Caco-2 (cell line): Measurements from ENCODE around the gene GCDH. TPM values are rescaled to one million over a fixed set of nuclear protein-coding genes. Genes with fewer than 3 reads are reported as not detected.

Experiments
- BruUV-seq: library from RNA; stranded (reverse); fragments of 400-500 nt; replicated peaks from 2 replicates; lab custom pipeline; 2021; lab: Mats Ljungman, UMichigan
- CTCF ChIA-PET: fragments of 300-600 bp; sonication (Branson Sonifier 250); formaldehyde crosslinking; loops from one replicate; lab custom pipeline; 2022; ENCODE audit warnings: antibody characterized with exemption; lab: Charles Lee
- POLR2A ChIA-PET: fragments of 300-600 bp; sonication (Branson Sonifier 250); formaldehyde crosslinking; loops from one replicate; lab custom pipeline; 2022; ENCODE audit warnings: antibody characterized with exemption; lab: Charles Lee
- DNase-seq, 2 experiments: peaks; one replicate each; pipeline versions ENCODE4 v3.0.0 to v3.0.0-alpha.2; 2020 to 2022
- H3K27me3 ChIP-seq: replicated peaks from 2 replicates; pipeline ENCODE4 v1.6.0; 2011; ENCODE audit warnings: low read length; ENCODE audit not compliant: control insufficient read depth, insufficient read depth
- H3K36me3 ChIP-seq: 2 replicates; pipeline ENCODE4 v1.5.1; 2011; ENCODE audit warnings: low read length; ENCODE audit not compliant: control insufficient read depth, insufficient read depth
- H3K4me1 ChIP-seq: fragments of 250-450 bp; sonication (Bioruptor Pico); 2 replicates; pipeline ENCODE4 v1.5.1; 2020; ENCODE audit warnings: mild to moderate bottlenecking
- H3K4me3 ChIP-seq: 2 replicates; pipeline ENCODE4 v1.5.1; 2011; ENCODE audit warnings: low read depth, mild to moderate bottlenecking, control low read depth, low read length
- H3K9me3 ChIP-seq: fragments of 250-450 bp; sonication (Bioruptor Pico); 2 replicates; pipeline ENCODE4 v1.5.1; 2020; ENCODE audit warnings: mild to moderate bottlenecking, moderate library complexity
- H3K27ac Mint-ChIP-seq: one replicate; pipeline ENCODE4 v1.8.0; 2022; ENCODE audit warnings: mixed read lengths; ENCODE audit not compliant: unreplicated experiment
- H3K27me3 Mint-ChIP-seq: one replicate; pipeline ENCODE4 v1.8.0; 2022; ENCODE audit warnings: mixed read lengths; ENCODE audit not compliant: insufficient read depth, unreplicated experiment
- H3K36me3 Mint-ChIP-seq: one replicate; pipeline ENCODE4 v1.8.0; 2022; ENCODE audit warnings: mild to moderate bottlenecking, mixed read lengths; ENCODE audit not compliant: insufficient read depth, unreplicated experiment
- H3K4me1 Mint-ChIP-seq: one replicate; pipeline ENCODE4 v1.8.0; 2022; ENCODE audit warnings: low read depth, mixed read lengths; ENCODE audit not compliant: unreplicated experiment
- H3K4me3 Mint-ChIP-seq: one replicate; pipeline ENCODE4 v1.8.0; 2022; ENCODE audit warnings: mild to moderate bottlenecking, moderate library complexity, mixed read lengths; ENCODE audit not compliant: unreplicated experiment
- H3K9me3 Mint-ChIP-seq: one replicate; pipeline ENCODE4 v1.8.0; 2022; ENCODE audit warnings: mixed read lengths; ENCODE audit not compliant: unreplicated experiment
- intact Hi-C: fragments of 100-400 bp; cut with micrococcal nuclease; formaldehyde crosslinking; loops from one replicate; pipeline ENCODE4 v1.10.0; 2022; ENCODE audit not compliant: unreplicated experiment
- total RNA-seq: library from RNA; stranded (reverse); gene quantifications from 2 replicates; pipeline ENCODE4 v1.2.3, GENCODE V29; 2022
- TF ChIP-seq, protein P1 (sequence below), 2 experiments: fragments of 200-600 bp in 1 of 2; IDR thresholded peaks; 1 replicate in 1 of 2; 2 replicates in 1 of 2; pipeline versions ENCODE4 v1.5.1 to v1.8.0; 2011 to 2022; ENCODE audit warnings: antibody characterized with exemption in 1 of 2, control low read depth in 1 of 2, inconsistent platforms in 1 of 2, low read depth in 1 of 2, low read length in 1 of 2, mild to moderate bottlenecking in 1 of 2, moderate library complexity in 1 of 2; ENCODE audit not compliant: insufficient read depth in 1 of 2, severe bottlenecking in 1 of 2, unreplicated experiment in 1 of 2

Gene GCDH
- total RNA-seq, 1 experiment from 2014 or later, result 31.4 TPM

DNA sequence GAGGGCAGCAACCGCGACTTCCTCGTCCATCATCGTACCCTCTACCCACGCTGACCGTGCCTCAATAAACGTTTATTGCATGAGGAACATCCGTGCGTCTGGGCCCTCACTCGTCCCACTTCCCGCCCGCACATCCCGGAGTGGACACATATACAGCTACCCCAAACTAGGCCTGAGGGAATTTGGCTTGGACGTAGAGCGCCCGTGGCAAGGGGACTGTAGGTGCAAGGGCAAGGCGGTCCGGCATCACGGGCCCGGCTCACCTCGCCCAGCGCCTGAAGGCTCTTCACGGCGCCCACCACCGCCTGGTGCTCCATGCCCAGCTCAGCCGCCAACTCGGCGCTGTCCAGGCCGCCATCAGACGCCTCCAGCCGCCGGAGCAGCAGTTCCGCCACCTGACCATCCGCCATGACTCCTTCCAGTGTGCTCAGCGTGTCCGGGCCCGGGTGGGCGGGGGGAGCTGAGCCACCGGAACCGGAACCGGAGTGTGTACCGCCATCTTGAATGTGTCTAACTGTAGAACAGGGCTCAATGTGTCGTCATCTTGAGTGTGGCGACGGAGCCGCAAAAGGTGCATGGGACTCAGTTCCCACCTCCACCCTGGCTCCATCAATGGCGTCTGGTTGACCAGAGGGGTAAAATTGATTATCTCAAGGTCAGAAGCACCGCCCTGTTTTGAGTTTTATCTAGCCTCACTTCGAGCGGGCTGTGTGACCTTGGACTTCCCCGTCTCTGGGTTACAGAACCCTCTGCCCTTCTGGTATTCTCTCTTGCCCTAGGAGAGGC lies 42.5 kb downstream of the GCDH start, which contains the start of gene FARSA:
Gene FARSA (minus strand): TSS at position 425 of the 786 bp plus-strand sequence. CDS start 15 bp downstream, at position 410.
- peak within 1 kb of the TSS; percentile 90 for H3K4me3 ChIP-seq
- Mint-ChIP-seq H3K36me3 (peaks cover 50% of the 10 kb centered on the region), H3K4me1 (peaks cover 22% of the 10 kb centered on the region), H3K27ac (peak within 1 kb of the TSS; percentile 91), H3K9me3 (no peaks in the 10 kb centered on the region), H3K4me3 (peak within 1 kb of the TSS; percentile 98), H3K27me3 (peaks cover 3% of the 10 kb centered on the region)
- ChIA-PET CTCF (interaction anchor here (0.6 to 1.3 kb wide), 3 partner anchors 32 to 121 kb away, joined by 3 to 4 read pairs (median 4); no protein-coding TSS in a partner anchor), POLR2A (interaction anchor here (0.6 to 1.4 kb wide), 6 partner anchors 12 to 1563 kb away, joined by 3 to 9 read pairs (median 4); partner anchors contain the start of genes GCDH and SYCE2)
- 0 out of 2 replicates have a peak, but pooled peaks cover 13% of the 10 kb centered on the region for H3K4me1 ChIP-seq
- TSS peak; percentile 64 for BruUV-seq
- intact Hi-C loops, result no loop called here
- H3K36me3 ChIP-seq, result peaks cover 4% of the 10 kb centered on the region
- H3K27me3 ChIP-seq, result no peaks in the 10 kb centered on the region
- peak; percentile 87 to 90 for DNase-seq
- H3K9me3 ChIP-seq, result no peaks in the 10 kb centered on the region
- TF ChIP-seq, protein P1, sequence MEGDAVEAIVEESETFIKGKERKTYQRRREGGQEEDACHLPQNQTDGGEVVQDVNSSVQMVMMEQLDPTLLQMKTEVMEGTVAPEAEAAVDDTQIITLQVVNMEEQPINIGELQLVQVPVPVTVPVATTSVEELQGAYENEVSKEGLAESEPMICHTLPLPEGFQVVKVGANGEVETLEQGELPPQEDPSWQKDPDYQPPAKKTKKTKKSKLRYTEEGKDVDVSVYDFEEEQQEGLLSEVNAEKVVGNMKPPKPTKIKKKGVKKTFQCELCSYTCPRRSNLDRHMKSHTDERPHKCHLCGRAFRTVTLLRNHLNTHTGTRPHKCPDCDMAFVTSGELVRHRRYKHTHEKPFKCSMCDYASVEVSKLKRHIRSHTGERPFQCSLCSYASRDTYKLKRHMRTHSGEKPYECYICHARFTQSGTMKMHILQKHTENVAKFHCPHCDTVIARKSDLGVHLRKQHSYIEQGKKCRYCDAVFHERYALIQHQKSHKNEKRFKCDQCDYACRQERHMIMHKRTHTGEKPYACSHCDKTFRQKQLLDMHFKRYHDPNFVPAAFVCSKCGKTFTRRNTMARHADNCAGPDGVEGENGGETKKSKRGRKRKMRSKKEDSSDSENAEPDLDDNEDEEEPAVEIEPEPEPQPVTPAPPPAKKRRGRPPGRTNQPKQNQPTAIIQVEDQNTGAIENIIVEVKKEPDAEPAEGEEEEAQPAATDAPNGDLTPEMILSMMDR (IDR thresholded peaks at IDR 0.05; ENCODE audit: insufficient read depth in 1 of 2, low read depth in 1 of 2, low read length in 1 of 2, severe bottlenecking in 1 of 2, unreplicated experiment in 1 of 2), result no peak

DNA sequence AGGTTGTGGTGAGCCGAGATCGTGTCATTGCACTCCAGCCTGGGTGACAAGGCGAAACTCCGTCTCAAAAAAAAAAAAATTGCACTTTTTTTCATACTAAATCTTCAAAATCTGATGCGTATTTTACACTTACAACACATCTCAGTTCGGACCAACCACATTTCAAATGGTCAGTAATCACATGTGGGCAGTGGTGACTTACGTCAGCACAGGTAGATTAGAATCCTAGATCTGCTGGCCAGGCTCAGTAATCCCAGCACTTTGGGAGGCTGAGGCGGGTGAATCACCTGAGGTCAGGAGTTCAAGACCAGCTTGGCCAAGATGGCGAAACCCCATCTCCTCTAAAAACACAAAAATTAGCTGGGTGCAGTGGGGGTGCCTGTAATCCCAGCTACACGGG lies 44.1 kb downstream of the GCDH start:
- no peak overlapping the region for H3K4me3 ChIP-seq
- no peaks in the 10 kb centered on the region for H3K27me3 ChIP-seq
- no peak overlapping the region for H3K27ac Mint-ChIP-seq
- ChIA-PET CTCF (no interaction called here), POLR2A (no interaction called here)
- H3K4me1 ChIP-seq, result peaks cover 19% of the 10 kb centered on the region; the same call in 1 of the 2 replicates
- H3K36me3 Mint-ChIP-seq, result peaks cover 50% of the 10 kb centered on the region
- peaks cover 22% of the 10 kb centered on the region for H3K4me1 Mint-ChIP-seq
- intact Hi-C loops, result no loop called here
- H3K4me3 Mint-ChIP-seq, result no peak overlapping the region
- peaks cover 6% of the 10 kb centered on the region for H3K36me3 ChIP-seq
- no peaks in the 10 kb centered on the region for H3K9me3 Mint-ChIP-seq
- no peak for DNase-seq
- no TSS peak for BruUV-seq
- peaks cover 3% of the 10 kb centered on the region for H3K27me3 Mint-ChIP-seq
- H3K9me3 ChIP-seq, result no peaks in the 10 kb centered on the region
- TF ChIP-seq, protein P1 (IDR thresholded peaks at IDR 0.05; ENCODE audit: insufficient read depth in 1 of 2, low read depth in 1 of 2, low read length in 1 of 2, severe bottlenecking in 1 of 2, unreplicated experiment in 1 of 2), result no peak

DNA sequence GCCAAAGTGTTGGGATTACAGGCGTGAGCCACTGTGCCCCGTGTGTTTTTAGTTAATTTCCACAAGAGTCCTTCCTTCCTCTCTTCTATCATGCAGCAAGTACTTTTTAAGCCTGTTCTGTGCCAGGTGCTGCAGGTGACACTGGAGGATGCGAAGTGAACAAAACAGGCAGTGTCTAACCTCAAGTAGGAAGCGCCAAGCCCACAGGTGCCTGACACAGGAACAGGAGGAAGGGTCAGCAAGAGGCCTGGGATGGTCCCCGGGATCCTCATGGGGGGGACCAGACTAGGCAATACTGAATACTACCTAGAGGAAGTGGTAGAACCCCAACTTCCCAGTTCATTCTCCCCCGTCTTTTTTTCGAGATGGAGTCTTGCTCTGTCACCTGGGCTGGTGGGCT lies 45.6 kb downstream of the GCDH start:
- Mint-ChIP-seq H3K36me3 (peaks cover 61% of the 10 kb centered on the region), H3K9me3 (no peaks in the 10 kb centered on the region), H3K4me1 (peaks cover 22% of the 10 kb centered on the region), H3K27ac (no peak overlapping the region), H3K4me3 (no peak overlapping the region), H3K27me3 (peaks cover 3% of the 10 kb centered on the region)
- no peak for DNase-seq
- Histone ChIP-seq H3K4me1 (peaks cover 27% of the 10 kb centered on the region; the same call in 1 of the 2 replicates), H3K9me3 (no peaks in the 10 kb centered on the region), H3K36me3 (peaks cover 14% of the 10 kb centered on the region), H3K27me3 (no peaks in the 10 kb centered on the region), H3K4me3 (no peak overlapping the region)
- ChIA-PET CTCF (interaction anchor here (0.6 to 1.5 kb wide), 2 partner anchors 29 to 124 kb away, joined by 4 to 5 read pairs; no protein-coding TSS in a partner anchor), POLR2A (interaction anchor here (0.5 to 1.2 kb wide), 2 partner anchors 10 to 46 kb away, joined by 3 to 14 read pairs; partner anchors contain the start of gene GCDH)
- intact Hi-C loops, result no loop called here
- TF ChIP-seq, protein P1 (IDR thresholded peaks at IDR 0.05; ENCODE audit: insufficient read depth in 1 of 2, low read depth in 1 of 2, low read length in 1 of 2, severe bottlenecking in 1 of 2, unreplicated experiment in 1 of 2), result no peak
- BruUV-seq, result no TSS peak
